GDM1 (cell line): Measurements from ENCODE around the gene SFN.

Experiments used
- DNase-seq: peaks from one replicate; lab custom pipeline; 2025; lab: John Stamatoyannopoulos, UW

The SFN gene

GRCh38 chr1:26913389-26913753 is 50.4 kb downstream of the SFN start:
- DNase-seq: no peak
